ENCODE data around the gene SEL1L3. TPM values are rescaled to one million over a fixed set of nuclear protein-coding genes. Genes with fewer than 3 reads are reported as not detected.

Gene SEL1L3
- total RNA-seq, 1 experiment from 2014 or later: 28.1 TPM

GRCh38 chr4:25712611-25713010, 150.2 kb downstream of the SEL1L3 start:
- H3K4me1 Mint-ChIP-seq (ENCODE audit: insufficient read depth, unreplicated experiment): peaks cover 5% of the 10 kb centered on the region
- no peaks in the 10 kb centered on the region for H3K9me3 Mint-ChIP-seq (ENCODE audit: unreplicated experiment)
- no peaks in the 10 kb centered on the region for H3K36me3 Mint-ChIP-seq (ENCODE audit: insufficient read depth, unreplicated experiment)
- H3K27ac Mint-ChIP-seq (ENCODE audit: low read depth, unreplicated experiment): no peak overlapping the region
- no peak for TF ChIP-seq CTCF (IDR thresholded peaks at IDR 0.05; ENCODE audit: unreplicated experiment)
- no peaks in the 10 kb centered on the region for H3K27me3 Mint-ChIP-seq (ENCODE audit: insufficient read depth, unreplicated experiment)
- POLR2A ChIA-PET: no interaction called here
- DNase-seq (ENCODE audit: unreplicated experiment): no peak
- H3K4me3 Mint-ChIP-seq (ENCODE audit: unreplicated experiment): no peak overlapping the region
- CTCF ChIA-PET: interaction anchor here (1.2 kb wide), 1 partner anchor 181 kb away, joined by 3 read pairs; no protein-coding TSS in a partner anchor
- BruUV-seq (replicated peaks): no TSS peak
- intact Hi-C loops (cut with micrococcal nuclease): no loop called here

DNA sequence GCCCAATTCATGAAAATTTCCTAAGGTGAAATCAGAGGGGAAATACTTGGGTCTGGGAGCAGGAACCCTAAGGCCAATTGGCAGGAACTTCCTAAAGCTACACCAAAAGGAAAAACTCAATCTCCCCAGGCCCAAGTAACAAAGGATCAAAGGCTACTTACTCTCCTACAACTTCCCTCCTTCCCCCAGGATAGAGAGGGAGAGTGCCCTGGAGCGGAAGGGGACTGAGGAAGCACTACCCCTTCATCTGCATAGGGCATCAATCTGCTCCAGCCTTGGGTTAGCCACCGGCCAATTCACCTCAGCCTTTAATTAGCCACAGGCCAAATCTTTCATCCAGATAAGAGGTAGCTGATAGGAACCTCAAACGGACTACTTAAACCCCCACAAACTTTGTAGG, 152.2 kb downstream of the SEL1L3 start:
- no peak overlapping the region for H3K27ac Mint-ChIP-seq (ENCODE audit: low read depth, unreplicated experiment)
- intact Hi-C loops (cut with micrococcal nuclease): no loop called here
- no TSS peak for BruUV-seq (replicated peaks)
- H3K4me1 Mint-ChIP-seq (ENCODE audit: insufficient read depth, unreplicated experiment): peaks cover 5% of the 10 kb centered on the region
- no peaks in the 10 kb centered on the region for H3K9me3 Mint-ChIP-seq (ENCODE audit: unreplicated experiment)
- no peaks in the 10 kb centered on the region for H3K36me3 Mint-ChIP-seq (ENCODE audit: insufficient read depth, unreplicated experiment)
- H3K27me3 Mint-ChIP-seq (ENCODE audit: insufficient read depth, unreplicated experiment): no peaks in the 10 kb centered on the region
- POLR2A ChIA-PET: no interaction called here
- H3K4me3 Mint-ChIP-seq (ENCODE audit: unreplicated experiment): no peak overlapping the region
- CTCF ChIA-PET: interaction anchor here (2.2 kb wide), 1 partner anchor 269 kb away, joined by 6 read pairs; no protein-coding TSS in a partner anchor
- no peak for DNase-seq (ENCODE audit: unreplicated experiment)
- TF ChIP-seq CTCF (IDR thresholded peaks at IDR 0.05; ENCODE audit: unreplicated experiment): no peak

DNA sequence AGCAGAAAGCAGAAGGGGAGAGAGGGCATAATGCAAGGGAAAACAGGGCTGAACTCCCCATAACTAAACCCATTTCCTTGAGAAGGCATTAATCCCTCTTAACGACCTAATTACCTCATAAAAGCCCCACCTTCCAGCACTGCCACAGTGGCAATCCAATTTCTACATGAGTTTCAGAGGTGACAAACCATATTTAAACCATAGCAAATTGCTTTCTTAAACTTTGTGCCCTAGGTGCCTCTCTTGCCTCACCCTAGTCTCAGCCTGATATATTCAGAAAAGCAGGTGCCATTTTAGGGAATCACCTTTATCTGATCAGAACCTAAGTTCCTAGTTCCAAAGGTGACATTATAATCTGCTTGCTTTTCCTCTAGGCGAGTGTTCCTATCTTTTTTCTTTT, 158.3 kb downstream of the SEL1L3 start:
- DNase-seq (ENCODE audit: unreplicated experiment): no peak
- no peaks in the 10 kb centered on the region for H3K36me3 Mint-ChIP-seq (ENCODE audit: insufficient read depth, unreplicated experiment)
- TF ChIP-seq CTCF (IDR thresholded peaks at IDR 0.05; ENCODE audit: unreplicated experiment): no peak
- H3K27ac Mint-ChIP-seq (ENCODE audit: low read depth, unreplicated experiment): no peak overlapping the region
- H3K4me3 Mint-ChIP-seq (ENCODE audit: unreplicated experiment): no peak overlapping the region
- no TSS peak for BruUV-seq (replicated peaks)
- intact Hi-C loops (cut with micrococcal nuclease): no loop called here
- ChIA-PET CTCF (no interaction called here), POLR2A (no interaction called here)
- no peaks in the 10 kb centered on the region for H3K27me3 Mint-ChIP-seq (ENCODE audit: insufficient read depth, unreplicated experiment)
- H3K9me3 Mint-ChIP-seq (ENCODE audit: unreplicated experiment): no peaks in the 10 kb centered on the region
- peaks cover 5% of the 10 kb centered on the region for H3K4me1 Mint-ChIP-seq (ENCODE audit: insufficient read depth, unreplicated experiment)

- no TSS peak for BruUV-seq (replicated peaks)
- peak; percentile 26 for DNase-seq (ENCODE audit: unreplicated experiment)
- ChIA-PET POLR2A (no interaction called here), CTCF (interaction anchor here (1.1 kb wide), 1 partner anchor 10 kb away, joined by 4 read pairs; no protein-coding TSS in a partner anchor)
- TF ChIP-seq CTCF (IDR thresholded peaks at IDR 0.05; ENCODE audit: unreplicated experiment): no peak
- no peak overlapping the region for H3K27ac Mint-ChIP-seq (ENCODE audit: low read depth, unreplicated experiment)
- no peaks in the 10 kb centered on the region for H3K27me3 Mint-ChIP-seq (ENCODE audit: insufficient read depth, unreplicated experiment)
- intact Hi-C loops (cut with micrococcal nuclease): no loop called here
- H3K4me3 Mint-ChIP-seq (ENCODE audit: unreplicated experiment): no peak overlapping the region
- H3K9me3 Mint-ChIP-seq (ENCODE audit: unreplicated experiment): no peaks in the 10 kb centered on the region
- no peaks in the 10 kb centered on the region for H3K36me3 Mint-ChIP-seq (ENCODE audit: insufficient read depth, unreplicated experiment)
- H3K4me1 Mint-ChIP-seq (ENCODE audit: insufficient read depth, unreplicated experiment): peaks cover 4% of the 10 kb centered on the region
Observed at GRCh38 chr4:25703731-25704388, 158.9 kb downstream of the SEL1L3 start.
